Measurements from ENCODE around the gene ASPG. TPM values are rescaled to one million over a fixed set of nuclear protein-coding genes. Genes with fewer than 3 reads are reported as not detected.

ASPG gene
- 0.02 to 0.40 TPM (median 0.10 TPM) in 3 replicates for polyA plus RNA-seq
- polyA plus RNA-seq (2011; ENCODE audit: low read depth), result not detected
- 0.04 TPM in 1 of 2 replicates, not detected in the other for polyA plus RNA-seq (2011; cell fraction: cytosol; rRNA removed)
- 0.06 and 0.12 TPM in 2 replicates for polyA plus RNA-seq (2011; cell fraction: nucleus; rRNA removed)
- 1.4 TPM in 1 of 2 replicates, not detected in the other for polyA plus RNA-seq (2012; ENCODE audit: low replicate concordance)
- not detected in 3 replicates for polyA minus RNA-seq
- polyA minus RNA-seq (2011; cell fraction: cytosol; rRNA and poly(A)+ RNA removed), result not detected
- polyA minus RNA-seq (2011; cell fraction: nucleus; rRNA and poly(A)+ RNA removed), result 0.11 TPM in 1 of 2 replicates, not detected in the other

- no peak within 1 kb of the TSS for H3K4me3 ChIP-seq (ENCODE audit: control insufficient read depth in 2 of 3, extremely low read depth in 1 of 3, insufficient read depth in 2 of 3, low read depth in 1 of 3, low read length in 3 of 3)
These were observed at the start of gene ASPG for GRCh38 chr14:104085032-104085888. Gene ASPG, plus strand, starts transcription at chr14:104085700. Its CDS starts 71 bp downstream, at chr14:104085771.

GRCh38 chr14:104036212-104036611, 49.3 kb upstream of the ASPG start:
- H3K27me3 ChIP-seq (ENCODE audit: control insufficient read depth, extremely low read depth, insufficient read depth, low read length), result peaks cover 13% of the 10 kb centered on the region
- H3K9me3 ChIP-seq (ENCODE audit: control insufficient read depth, low read depth, low read length), result no peaks in the 10 kb centered on the region
- H2AFZ ChIP-seq (ENCODE audit: control insufficient read depth, low read length), result no peak overlapping the region
- H3K36me3 ChIP-seq (ENCODE audit: control insufficient read depth in 2 of 2, extremely low read depth in 1 of 2, insufficient read depth in 2 of 2, low read length in 2 of 2), result no peaks in the 10 kb centered on the region
- H3K4me2 ChIP-seq (ENCODE audit: control insufficient read depth, extremely low read depth, insufficient read depth, low read depth, low read length), result no peak overlapping the region
- FAIRE-seq (no peak), DNase-seq (ENCODE audit: low read depth, low spot score) (no peak)
- H3K27ac ChIP-seq (ENCODE audit: control insufficient read depth, insufficient read depth, low read length), result no peak overlapping the region
- no peak overlapping the region for H3K9ac ChIP-seq (ENCODE audit: control insufficient read depth, extremely low read depth, insufficient read depth, low read length)
- no peaks in the 10 kb centered on the region for H3K4me1 ChIP-seq (ENCODE audit: control insufficient read depth, extremely low read depth, insufficient read depth, low read length)
- H3K4me3 ChIP-seq (ENCODE audit: control insufficient read depth in 2 of 3, extremely low read depth in 1 of 3, insufficient read depth in 2 of 3, low read depth in 1 of 3, low read length in 3 of 3), result no peak overlapping the region
- dilution Hi-C loops (cut with MboI; ENCODE audit: extremely low pct_ligation_motif_present, low sequenced_read_pairs), result loop anchor here (25.0 kb wide), 1 partner anchor 101 kb away; the partner anchor contains the start of gene KIF26A
- H3K79me2 ChIP-seq (ENCODE audit: control insufficient read depth, insufficient read depth, low read length), result no peaks in the 10 kb centered on the region
- TF ChIP-seq EZH2 (IDR thresholded peaks at IDR 0.05; ENCODE audit: low read length) (no peak), CTCF (optimal IDR thresholded peaks at IDR 0.05 in 1 of 3, IDR thresholded peaks at IDR 0.05 in 1 of 3, conservative IDR thresholded peaks at IDR 0.05 in 1 of 3; ENCODE audit: extremely low read depth in 1 of 3, insufficient read depth in 2 of 3, low read length in 3 of 3) (no peak)
- no peaks in the 10 kb centered on the region for H3K9me1 ChIP-seq (ENCODE audit: control insufficient read depth, extremely low read depth, insufficient read depth, low read length)
- H4K20me1 ChIP-seq (ENCODE audit: control insufficient read depth, extremely low read depth, insufficient read depth, low read length), result no peaks in the 10 kb centered on the region

More at GRCh38 chr14:104085032-104085888, at the start of gene ASPG:
- Histone ChIP-seq H3K9ac (ENCODE audit: control insufficient read depth, extremely low read depth, insufficient read depth, low read length) (no peak within 1 kb of the TSS), H3K4me1 (ENCODE audit: control insufficient read depth, extremely low read depth, insufficient read depth, low read length) (no peaks in the 10 kb centered on the region), H3K9me3 (ENCODE audit: control insufficient read depth, low read depth, low read length) (no peaks in the 10 kb centered on the region), H2AFZ (ENCODE audit: control insufficient read depth, low read length) (no peak within 1 kb of the TSS), H3K4me2 (ENCODE audit: control insufficient read depth, extremely low read depth, insufficient read depth, low read depth, low read length) (no peak within 1 kb of the TSS), H3K79me2 (ENCODE audit: control insufficient read depth, insufficient read depth, low read length) (no peaks in the 10 kb centered on the region), H3K36me3 (ENCODE audit: control insufficient read depth in 2 of 2, extremely low read depth in 1 of 2, insufficient read depth in 2 of 2, low read length in 2 of 2) (no peaks in the 10 kb centered on the region), H4K20me1 (ENCODE audit: control insufficient read depth, extremely low read depth, insufficient read depth, low read length) (no peaks in the 10 kb centered on the region), H3K9me1 (ENCODE audit: control insufficient read depth, extremely low read depth, insufficient read depth, low read length) (no peaks in the 10 kb centered on the region), H3K27ac (ENCODE audit: control insufficient read depth, insufficient read depth, low read length) (no peak within 1 kb of the TSS), H3K27me3 (ENCODE audit: control insufficient read depth, extremely low read depth, insufficient read depth, low read length) (peaks cover 24% of the 10 kb centered on the region)
- FAIRE-seq (no peak), DNase-seq (ENCODE audit: low read depth, low spot score) (no peak)
- dilution Hi-C loops (cut with MboI; ENCODE audit: extremely low pct_ligation_motif_present, low sequenced_read_pairs), result no loop called here
- no peak for TF ChIP-seq CTCF (optimal IDR thresholded peaks at IDR 0.05 in 1 of 3, IDR thresholded peaks at IDR 0.05 in 1 of 3, conservative IDR thresholded peaks at IDR 0.05 in 1 of 3; ENCODE audit: extremely low read depth in 1 of 3, insufficient read depth in 2 of 3, low read length in 3 of 3)
- no peak for TF ChIP-seq EZH2 (IDR thresholded peaks at IDR 0.05; ENCODE audit: low read length)

Measured in keratinocyte (primary cell).